Posterior vena cava (tissue), 2 donors: Measurements from ENCODE around the gene FOSL2. TPM values are rescaled to one million over a fixed set of nuclear protein-coding genes. Genes with fewer than 3 reads are reported as not detected.

Experiments used
- DNase-seq: peaks from one replicate; pipeline ENCODE4 v3.0.0-alpha.2; 2020; ENCODE audit warnings: low spot score
- intact Hi-C, 2 donors: fragments of 100-400 bp; cut with DNase I; formaldehyde crosslinking; loops; one replicate each; pipeline versions ENCODE4 v1.14.1 to v1.14.2; 2022 to 2023
- total RNA-seq, 2 donors: library from RNA; stranded (reverse); fragmentation: NEBNext Ultra II Directional; extraction: Animal tissue kit (Norgen Biotek cat#: 25700); gene quantifications; one replicate each; pipeline ENCODE4 v1.2.1, GENCODE V29; 2021
- donor health status: DM: yes; HTN: yes; CAD: no.
- donor health status: DM: yes; HTN: yes; CAD: no.

Gene FOSL2
- total RNA-seq, 2 donors from 2014 or later = 105 to 141 TPM

DNA sequence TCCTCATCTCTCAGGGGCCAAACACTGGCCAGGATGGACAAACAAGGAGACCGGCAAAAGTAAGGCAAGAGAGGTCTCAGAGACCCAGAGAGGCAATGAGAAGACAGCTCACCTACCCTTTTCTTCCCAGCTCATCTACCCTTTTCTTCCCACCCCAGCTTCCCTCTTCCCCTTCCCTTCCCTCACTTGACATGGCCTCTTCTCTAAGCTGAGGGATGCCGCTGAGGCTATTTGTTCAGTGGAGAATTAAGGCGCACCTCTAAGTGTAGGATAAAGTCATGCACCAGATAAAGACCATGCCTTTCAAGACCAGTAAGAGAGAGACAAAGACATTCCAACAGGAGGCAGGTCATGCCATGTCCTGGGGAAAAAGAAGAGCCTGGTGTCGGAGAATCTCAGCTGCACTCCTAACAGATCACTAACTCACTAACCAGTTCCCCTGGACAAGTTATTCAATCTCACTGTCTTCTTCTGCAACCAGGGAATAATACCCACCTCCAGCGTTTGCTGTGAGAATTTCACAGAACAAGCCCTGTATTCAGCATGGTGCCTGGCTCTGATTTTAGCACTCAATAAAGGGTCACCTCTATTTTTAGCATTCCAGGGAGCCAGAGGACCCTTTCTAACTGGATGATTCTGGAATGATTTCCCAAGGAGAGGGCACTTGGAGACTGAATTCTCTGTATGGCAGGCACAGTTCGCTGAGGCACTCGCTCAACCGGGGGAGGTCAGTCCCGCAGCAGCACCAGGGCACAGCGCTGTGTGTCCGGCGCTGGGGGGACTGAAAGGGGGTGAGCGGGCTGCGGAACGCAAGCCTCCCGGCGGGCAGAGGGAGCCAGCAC is 3.0 kb upstream of the FOSL2 start:
- no peak for DNase-seq
- intact Hi-C loops = loop anchor here (5.0 to 10.0 kb wide), 3 partner anchors 52 to 682 kb away; partner anchors contain the start of genes BABAM2 (in 1 of the 2) and RBKS (in 1 of the 2)

DNA sequence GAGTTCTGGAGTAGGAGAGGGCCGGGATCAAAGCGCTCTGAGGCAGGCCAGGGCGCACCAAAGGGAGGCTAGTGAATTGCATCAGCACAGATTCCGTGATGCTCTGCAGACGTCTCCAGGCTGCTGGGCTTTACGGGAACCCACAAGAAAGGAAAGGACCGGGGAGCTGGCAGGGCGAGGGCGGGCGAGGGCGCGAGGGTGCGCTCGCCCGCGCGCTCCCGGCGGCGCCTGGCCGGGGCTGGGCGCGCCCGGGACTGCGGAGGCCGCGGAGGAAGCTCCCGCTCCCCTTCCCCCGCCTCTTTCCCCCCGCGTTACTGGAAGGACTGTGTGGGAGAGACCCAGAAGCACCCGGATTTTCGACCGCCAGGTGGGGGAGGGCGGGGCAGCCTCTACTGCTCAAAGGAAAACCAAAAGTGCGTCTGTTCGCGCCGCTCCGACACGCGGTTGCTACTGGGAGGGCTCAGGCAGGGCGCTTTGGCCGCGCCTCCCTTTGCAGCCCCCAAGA is 2.4 kb upstream of the FOSL2 start:
- intact Hi-C loops = loop anchor here (5.0 to 10.0 kb wide), 2 partner anchors 495 to 683 kb away; partner anchors contain the start of genes BABAM2 (in 1 of the 2) and RBKS (in 1 of the 2)
- peak; percentile 98 for DNase-seq

DNA sequence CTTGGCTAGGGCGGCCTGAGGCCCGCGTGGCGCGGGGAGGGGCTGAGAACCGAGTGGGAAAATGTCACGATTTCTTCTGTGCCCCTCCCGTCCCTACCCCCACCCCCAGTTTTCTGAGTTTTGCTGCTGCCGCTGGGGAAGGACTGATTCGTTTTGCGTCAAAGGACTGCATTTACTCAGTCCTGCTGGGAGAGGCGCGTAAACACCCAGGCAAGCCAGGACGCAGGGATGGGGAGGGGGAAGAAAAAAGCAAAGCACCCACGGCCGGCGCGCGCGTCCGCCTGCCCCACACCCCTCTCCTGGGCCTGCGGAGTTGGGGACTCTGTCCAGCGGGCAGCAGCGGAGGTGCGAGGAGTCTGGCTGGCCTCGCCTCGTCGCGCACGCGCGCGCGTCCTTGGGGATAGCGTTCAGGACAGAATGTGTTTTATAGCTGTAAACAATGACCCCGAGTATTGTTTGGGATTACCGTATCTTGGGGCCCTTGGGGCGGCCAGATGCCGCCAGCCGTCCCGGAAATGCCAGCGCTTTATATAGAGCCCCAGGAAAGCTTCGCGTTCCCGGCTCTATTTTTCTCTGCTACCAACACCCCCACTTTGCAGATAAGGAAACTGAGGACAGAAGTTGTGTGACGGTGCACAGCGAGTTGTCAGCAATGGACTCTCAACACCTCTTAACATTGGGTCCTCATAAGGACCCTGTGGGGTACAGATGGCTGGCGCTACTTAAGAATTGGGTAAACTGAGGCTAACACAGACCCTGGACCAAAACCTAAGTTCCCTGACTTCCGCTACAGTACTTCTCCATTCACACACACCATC is 1.7 kb upstream of the FOSL2 start:
- intact Hi-C loops = loop anchor here (5.0 to 10.0 kb wide), 2 partner anchors 496 to 684 kb away; partner anchors contain the start of genes BABAM2 (in 1 of the 2) and RBKS (in 1 of the 2)

DNA sequence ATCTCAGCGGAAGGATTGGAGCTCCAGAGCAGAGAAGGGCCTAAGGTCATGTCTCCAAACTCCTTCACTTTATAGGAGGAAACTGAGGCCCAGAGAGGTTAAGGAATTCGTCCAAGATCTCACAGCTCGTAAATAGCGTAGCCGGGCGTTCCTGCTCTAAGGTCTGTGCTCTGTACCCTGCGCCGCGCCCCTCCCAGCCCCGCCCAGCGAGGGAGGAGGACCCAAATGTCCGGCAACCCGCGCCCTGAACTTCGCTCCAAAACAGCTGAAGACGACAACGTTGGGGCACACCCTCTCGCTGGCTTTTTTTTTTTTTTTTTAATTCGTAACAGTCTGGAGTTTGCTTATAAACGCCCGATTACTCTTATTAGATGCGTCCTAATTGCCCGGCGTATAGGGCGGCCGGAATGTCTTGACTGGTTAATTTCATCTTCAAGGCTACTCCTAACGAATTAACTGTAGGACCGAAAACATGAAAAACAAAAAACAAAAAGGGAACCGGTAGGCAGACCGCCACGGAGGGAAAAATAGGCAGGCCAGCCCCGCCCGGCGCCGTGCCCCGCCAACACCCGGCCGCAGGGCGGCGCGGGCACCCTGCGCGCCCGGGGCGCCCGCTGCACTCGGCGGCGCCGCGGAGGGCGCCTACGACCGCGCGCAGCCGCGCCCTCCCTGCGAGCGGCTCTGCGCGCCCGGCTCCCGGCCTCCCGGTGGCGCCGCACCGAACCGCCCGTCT is 928 bp upstream of the FOSL2 start:
- DNase-seq = peak; percentile 98
- intact Hi-C loops = loop anchor here (5.0 to 10.0 kb wide), 2 partner anchors 497 to 684 kb away; partner anchors contain the start of genes BABAM2 (in 1 of the 2) and RBKS (in 1 of the 2)

More for the DNA sequence above, 1.7 kb upstream of the FOSL2 start:
- peak; percentile 96 for DNase-seq

DNA sequence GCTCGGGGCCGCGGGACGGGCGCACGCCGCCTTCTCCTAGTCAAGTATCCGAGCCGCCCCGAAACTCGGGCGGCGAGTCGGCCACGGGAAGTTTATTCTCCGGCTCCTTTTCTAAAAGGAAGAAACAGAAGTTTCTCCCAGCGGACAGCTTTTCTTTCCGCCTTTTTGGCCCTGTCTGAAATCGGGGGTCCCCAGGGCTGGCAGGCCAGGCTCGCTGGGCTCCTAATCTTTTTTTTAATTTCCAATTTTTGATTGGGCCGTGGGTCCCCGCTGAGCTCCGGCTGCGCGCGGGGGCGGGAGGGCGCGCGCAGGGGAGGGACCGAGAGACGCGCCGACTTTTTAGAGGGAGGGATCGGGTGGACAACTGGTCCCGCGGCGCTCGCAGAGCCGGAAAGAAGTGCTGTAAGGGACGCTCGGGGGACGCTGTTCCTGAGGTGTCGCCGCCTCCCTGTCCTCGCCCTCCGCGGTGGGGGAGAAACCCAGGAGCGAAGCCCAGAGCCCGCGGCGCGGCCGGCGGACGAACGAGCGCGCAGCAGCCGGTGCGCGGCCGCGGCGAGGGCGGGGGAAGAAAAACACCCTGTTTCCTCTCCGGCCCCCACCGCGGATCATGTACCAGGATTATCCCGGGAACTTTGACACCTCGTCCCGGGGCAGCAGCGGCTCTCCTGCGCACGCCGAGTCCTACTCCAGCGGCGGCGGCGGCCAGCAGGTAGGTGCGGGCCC is 617 bp downstream of the FOSL2 start:
- DNase-seq = peak; percentile 93
- intact Hi-C loops = loop anchor here (5.0 to 10.0 kb wide), 2 partner anchors 498 to 686 kb away; partner anchors contain the start of genes BABAM2 (in 1 of the 2) and RBKS (in 1 of the 2)

DNA sequence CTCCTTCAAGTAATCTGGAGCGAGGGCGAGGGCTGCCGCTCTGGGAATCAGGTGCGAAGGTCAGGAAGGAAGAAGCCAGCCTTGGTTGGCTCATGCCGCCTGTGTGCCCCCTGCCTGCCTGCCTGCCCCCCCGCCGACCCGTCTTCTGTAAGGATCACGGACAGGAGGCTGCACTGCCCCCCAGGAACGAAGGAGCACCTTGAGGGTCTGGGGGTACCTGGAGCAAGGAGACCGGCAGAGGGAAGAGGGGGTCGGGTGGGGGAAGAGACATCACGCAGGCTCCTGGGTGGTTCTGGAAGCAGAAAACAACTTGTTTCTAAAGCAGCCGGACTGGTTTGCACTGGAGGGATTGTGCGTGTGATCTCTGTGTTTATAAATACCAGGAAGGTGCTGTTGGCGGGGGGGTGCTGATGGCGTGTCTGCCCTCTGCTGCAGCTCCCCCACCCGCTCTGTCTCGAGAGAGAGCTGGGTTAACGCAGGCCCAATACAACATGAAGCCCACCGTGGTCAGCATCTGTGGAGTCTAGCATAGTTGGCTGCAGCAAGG is 1.7 kb downstream of the FOSL2 start:
- intact Hi-C loops = loop anchor here (5.0 to 10.0 kb wide), 2 partner anchors 500 to 687 kb away; partner anchors contain the start of genes BABAM2 (in 1 of the 2) and RBKS (in 1 of the 2)

DNA sequence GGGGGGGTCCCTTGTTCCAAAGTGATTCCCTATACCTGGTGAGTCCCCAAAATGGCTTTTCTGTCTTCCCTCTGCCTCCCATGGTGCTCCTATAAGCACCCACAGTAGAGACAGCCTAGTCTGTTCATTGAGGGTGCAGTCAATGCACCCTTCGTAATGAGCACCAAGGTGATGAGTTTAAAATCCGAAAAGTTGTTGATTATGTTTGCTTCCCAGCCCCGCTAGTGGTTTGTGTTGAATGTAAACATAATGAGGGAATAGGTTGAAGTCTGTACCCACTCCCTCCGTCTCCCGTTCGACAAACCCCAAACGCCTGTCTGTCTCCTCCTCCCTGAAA is 2.3 kb downstream of the FOSL2 start:
- intact Hi-C loops = loop anchor here (5.0 to 10.0 kb wide), 3 partner anchors 500 to 688 kb away; partner anchors contain the start of genes BABAM2 (in 1 of the 2) and RBKS (in 1 of the 2)
- no peak for DNase-seq

More for the DNA sequence above, 1.7 kb downstream of the FOSL2 start:
- no peak for DNase-seq

DNA sequence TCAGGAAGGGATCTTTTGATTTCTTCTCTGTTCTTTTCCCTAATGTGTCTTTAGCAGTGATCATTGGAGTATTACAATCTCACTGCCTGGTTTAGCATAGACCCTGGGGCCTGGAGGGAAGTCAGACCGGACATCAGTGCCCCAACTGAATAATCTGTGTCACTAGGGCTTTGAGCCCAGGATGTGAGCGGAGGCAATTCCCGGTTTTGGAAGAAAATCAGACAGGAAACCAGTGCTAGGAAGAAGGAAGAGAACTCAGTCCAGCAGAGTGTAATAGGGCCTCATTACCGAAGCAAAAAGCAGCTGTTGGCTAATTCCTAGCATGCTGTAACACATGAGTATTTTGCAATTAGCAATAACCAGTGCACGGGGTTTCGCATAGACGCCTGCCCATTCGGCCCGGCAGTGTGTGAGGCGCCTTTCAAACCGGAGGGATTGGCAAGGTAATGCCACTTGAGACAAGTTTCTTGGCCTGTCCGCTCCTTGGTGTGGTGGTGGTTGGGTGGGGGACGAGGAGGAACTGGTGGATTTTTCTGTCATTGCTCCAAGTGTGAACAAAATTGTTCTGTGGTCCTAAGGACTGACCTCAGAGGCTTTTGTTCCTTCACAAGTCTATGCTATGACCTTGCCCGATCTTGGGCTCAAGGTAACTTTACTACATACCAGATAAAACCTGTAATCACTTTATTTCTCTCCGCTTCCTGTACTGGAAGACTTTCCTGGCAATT is 2.8 kb downstream of the FOSL2 start:
- intact Hi-C loops = loop anchor here (5.0 to 10.0 kb wide), 2 partner anchors 501 to 508 kb away; partner anchors contain the start of genes BABAM2 (in 1 of the 2) and RBKS (in 1 of the 2)
- DNase-seq = peak; percentile 91

DNA sequence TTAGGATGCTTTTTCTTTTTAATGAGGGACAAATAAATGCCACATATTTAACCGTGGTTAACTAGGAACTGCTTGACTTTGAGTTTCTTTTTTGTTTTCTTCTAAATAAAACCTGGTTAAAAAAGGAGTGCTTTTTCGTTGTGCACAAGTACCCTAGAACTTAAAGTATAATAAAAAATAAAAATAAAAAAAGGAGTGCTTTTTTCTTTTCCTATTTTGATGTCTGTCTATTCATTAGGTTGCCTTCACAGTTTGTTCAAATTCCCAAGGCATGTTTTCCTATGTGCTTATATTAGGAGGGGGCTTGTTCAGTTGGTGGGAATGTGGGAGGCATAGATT is 4.4 kb downstream of the FOSL2 start:
- intact Hi-C loops = loop anchor here (5.0 to 10.0 kb wide), 2 partner anchors 502 to 510 kb away; partner anchors contain the start of genes BABAM2 (in 1 of the 2) and RBKS (in 1 of the 2)
- DNase-seq = no peak

DNA sequence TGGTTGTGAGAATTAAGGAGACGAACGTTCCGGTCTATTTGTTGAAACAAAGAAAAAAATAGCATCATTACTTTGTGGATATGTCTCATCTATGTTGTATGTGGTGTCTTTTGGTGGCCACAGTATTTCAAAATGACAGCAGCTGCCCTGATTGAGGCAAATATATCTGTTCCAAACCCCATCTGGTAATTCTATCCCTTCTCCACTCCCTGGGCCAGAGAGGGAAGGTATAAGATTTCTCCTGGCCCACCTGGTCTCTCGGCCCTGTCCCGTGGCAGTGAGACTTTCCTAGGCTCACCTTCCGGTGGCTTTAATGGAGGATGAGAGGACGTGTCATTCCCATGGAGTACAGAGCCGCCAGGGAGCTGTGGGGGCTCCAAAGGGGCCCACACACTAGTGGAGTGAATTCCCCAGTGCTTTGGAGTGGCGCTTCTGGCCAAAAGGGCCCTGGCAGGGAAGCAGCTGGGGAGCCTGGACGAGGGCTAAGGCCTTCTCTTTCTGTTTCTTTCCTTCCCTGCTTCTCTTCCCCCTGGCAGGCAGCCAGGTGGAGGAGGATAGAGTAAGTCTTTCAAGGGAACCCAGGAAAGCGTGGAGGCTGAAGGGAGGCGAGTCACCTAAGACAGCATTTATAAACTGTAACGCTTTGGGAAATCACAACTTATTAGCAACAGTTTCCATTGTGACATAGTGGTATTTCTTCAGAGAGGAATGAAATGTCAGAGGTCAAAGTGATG is 5.6 kb downstream of the FOSL2 start:
- DNase-seq = no peak
- intact Hi-C loops = loop anchor here (5.0 to 10.0 kb wide), 2 partner anchors 503 to 511 kb away; partner anchors contain the start of genes BABAM2 (in 1 of the 2) and RBKS (in 1 of the 2)

DNA sequence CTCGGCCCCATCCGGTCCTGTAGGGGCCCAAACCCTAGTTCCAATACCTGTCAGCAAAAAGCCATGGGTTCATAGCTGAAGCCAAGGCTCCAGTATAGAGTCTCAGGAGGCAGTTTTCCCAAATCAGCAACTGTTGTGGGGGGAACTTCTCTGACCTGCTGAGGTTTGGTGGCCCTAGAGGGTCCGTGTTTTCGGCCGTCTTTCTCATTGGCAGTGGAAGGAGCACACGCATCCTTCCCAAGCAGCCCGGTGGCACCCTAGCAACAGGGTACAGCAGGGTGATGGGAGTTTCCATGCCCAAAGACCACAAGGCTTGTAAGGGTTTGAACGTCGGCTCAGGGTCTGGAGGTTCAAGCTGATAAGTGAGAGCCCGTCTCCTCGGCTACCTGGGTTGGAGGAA is 6.6 kb downstream of the FOSL2 start:
- intact Hi-C loops = loop anchor here (5.0 to 10.0 kb wide), 2 partner anchors 504 to 512 kb away; partner anchors contain the start of genes BABAM2 (in 1 of the 2) and RBKS (in 1 of the 2)
- DNase-seq = no peak

DNA sequence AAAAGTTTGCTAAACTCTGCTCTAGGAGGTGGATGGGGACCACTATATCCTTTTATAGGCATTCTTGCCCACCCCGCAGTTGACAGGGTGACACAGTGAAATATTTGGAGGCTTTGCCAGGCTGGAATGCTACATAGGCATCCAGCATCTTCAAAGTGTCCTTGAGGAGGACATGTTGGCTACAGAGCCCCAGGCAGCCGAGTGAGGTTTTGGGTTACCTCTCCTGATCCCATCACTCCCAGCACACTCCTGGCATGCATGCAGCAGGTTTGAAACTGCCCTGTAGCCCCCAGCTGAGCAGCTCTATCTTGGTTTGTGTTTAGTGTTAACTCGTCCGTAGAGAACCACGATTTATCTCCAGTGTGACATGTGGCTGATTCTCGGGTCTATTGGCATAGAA is 7.3 kb downstream of the FOSL2 start:
- intact Hi-C loops = loop anchor here (5.0 to 10.0 kb wide), 2 partner anchors 505 to 513 kb away; partner anchors contain the start of genes BABAM2 (in 1 of the 2) and RBKS (in 1 of the 2)
- no peak for DNase-seq

DNA sequence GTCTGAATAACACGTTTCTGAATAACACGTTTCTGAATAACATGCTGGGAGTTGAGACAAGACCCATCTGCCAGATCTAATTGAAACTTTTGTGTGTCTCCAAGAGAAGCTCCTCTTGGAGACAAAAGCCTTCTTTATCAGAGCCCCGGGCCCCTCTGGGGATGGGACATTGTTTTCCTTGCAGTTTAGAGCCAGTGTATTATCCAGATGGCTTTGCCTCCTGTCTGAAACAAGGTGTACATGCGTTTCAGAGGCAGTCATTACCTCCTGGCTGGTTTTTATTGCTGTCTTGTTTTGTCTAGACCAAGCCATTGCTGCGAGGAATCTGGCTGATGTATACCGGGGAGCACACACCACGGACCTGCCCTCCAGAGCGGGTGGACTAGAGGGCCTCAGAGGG is 7.8 kb downstream of the FOSL2 start:
- intact Hi-C loops = no loop called here
- peak; percentile 32 for DNase-seq

DNA sequence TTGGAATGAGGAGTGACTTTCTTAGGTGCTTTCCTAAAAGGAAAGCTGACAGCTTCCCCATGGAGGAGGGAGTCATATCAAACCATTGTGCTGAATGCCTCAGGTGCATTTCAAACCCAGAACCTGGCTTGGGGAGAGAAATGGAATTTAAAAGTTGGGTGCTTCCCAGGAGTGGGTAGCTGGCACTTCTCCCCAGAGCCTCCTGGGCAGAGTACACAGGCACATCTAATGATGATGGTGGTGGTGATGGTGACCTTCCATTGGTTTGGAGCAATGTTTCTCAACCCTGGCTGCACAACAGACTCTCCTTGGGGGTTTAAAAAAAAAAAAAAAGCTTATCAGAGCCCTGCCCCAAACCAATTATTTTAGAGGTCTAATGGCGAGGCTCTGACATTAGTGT is 8.3 kb downstream of the FOSL2 start:
- DNase-seq = peak; percentile 20
- intact Hi-C loops = no loop called here

DNA sequence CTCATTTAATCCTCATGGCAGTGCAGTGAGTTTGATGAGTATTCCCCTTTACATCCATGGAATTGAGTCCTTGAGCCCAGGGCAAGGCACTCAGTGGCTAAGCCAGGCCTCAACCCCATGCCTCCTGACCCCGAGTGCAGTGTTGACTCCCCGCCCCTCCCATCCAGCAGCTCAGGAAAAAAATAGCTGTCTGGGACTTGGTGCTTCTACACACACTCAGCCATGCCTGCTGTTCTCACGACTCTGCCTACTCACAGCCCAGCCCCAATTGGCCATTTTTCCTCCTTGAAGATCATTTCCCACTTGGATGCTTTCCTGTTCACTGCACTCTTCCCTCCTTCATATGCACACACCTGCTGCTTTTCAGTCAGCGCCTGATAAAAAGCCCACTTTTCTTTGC is 8.8 kb downstream of the FOSL2 start:
- peak; percentile 58 for DNase-seq

More for the DNA sequence above, 8.8 kb downstream of the FOSL2 start:
- intact Hi-C loops = no loop called here
